ENCODE results near the gene SLC28A1. TPM values are rescaled to one million over a fixed set of nuclear protein-coding genes. Genes with fewer than 3 reads are reported as not detected.

Gene SLC28A1
- total RNA-seq, 2 experiments from 2014 or later = not detected

DNA sequence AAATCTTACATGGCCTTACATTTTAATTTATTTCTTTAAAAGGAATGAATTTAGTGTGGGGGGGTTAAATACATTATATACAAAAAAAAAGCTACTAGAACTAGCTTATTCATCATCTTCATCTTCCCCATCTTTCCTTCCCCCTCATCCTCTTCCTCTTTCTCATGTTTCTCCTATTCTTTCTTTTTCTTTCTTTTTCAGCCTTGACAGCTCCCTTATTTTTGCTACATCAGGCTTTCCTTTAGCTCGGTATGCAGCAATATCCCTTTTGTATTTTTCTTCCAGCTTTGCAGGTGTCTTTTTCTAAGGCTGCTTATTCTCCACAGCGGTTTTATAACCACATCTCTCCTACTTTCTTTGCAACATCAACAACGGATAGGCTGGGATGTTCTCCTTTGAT lies 55.9 kb downstream of the SLC28A1 start:
- Mint-ChIP-seq H3K27me3 (peaks cover 2% of the 10 kb centered on the region), H3K27ac (no peak overlapping the region), H3K4me3 (no peak overlapping the region), H3K4me1 (ENCODE audit: low read depth) (peaks cover 2% of the 10 kb centered on the region), H3K9me3 (no peaks in the 10 kb centered on the region), H3K36me3 (no peaks in the 10 kb centered on the region)
- DNase-seq = no peak
- POLR2A ChIA-PET = no interaction called here
- CTCF ChIA-PET = interaction anchor here (1.3 kb wide), 2 partner anchors 12 to 23 kb away, joined by 3 to 9 read pairs; no protein-coding TSS in a partner anchor
- intact Hi-C loops (cut with micrococcal nuclease) = no loop called here

DNA sequence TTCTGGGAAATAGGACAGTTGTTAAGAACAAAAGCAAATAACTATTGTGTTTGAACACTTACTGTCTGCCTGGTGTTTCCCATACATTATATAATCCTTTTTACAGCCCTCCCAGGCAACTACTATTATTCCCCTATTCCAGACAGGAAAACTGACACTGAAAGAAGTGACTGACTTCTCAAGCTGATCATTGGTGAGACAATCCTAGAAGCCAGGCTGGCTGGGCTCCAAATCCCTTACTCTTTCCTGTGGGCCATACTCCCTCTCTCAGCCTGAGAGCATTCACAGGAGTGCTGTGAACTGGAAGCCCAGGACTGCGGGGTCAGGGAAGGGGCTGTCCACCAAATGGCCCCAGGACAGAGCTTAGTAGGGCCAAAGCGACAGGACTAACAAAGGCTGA lies 58.0 kb downstream of the SLC28A1 start:
- intact Hi-C loops (cut with micrococcal nuclease) = no loop called here
- Mint-ChIP-seq H3K4me1 (ENCODE audit: low read depth) (no peaks in the 10 kb centered on the region), H3K4me3 (no peak overlapping the region), H3K36me3 (no peaks in the 10 kb centered on the region), H3K27me3 (no peaks in the 10 kb centered on the region), H3K9me3 (no peaks in the 10 kb centered on the region), H3K27ac (no peak overlapping the region)
- CTCF ChIA-PET = no interaction called here
- no peak for DNase-seq
- POLR2A ChIA-PET = no interaction called here

DNA sequence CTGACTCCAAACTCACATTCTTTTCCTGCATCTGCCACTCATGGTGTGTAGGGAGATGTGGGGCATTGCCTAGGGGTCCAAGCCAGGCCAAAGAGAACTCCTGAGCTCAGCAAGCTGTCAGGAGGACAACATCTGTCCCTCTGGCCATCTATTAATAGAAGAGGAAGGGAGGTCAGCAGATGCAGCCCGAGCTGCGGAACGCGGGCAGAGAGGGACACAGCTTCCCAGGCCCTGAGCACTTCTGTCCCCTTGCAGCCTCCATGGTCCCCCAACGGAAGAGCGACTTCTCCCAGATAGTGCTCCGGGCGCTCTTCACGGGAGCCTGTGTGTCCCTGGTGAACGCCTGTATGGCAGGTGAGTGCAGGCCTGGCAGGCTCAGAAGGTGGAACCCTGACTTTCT lies 59.8 kb downstream of the SLC28A1 start:
- H3K36me3 Mint-ChIP-seq = no peaks in the 10 kb centered on the region
- H3K9me3 Mint-ChIP-seq = no peaks in the 10 kb centered on the region
- H3K4me3 Mint-ChIP-seq = no peak overlapping the region
- intact Hi-C loops (cut with micrococcal nuclease) = no loop called here
- POLR2A ChIA-PET = no interaction called here
- H3K27me3 Mint-ChIP-seq = no peaks in the 10 kb centered on the region
- DNase-seq = no peak
- no peak overlapping the region for H3K27ac Mint-ChIP-seq
- CTCF ChIA-PET = interaction anchor here (1.0 to 1.2 kb wide), 2 partner anchors 16 to 100 kb away, joined by 3 read pairs; no protein-coding TSS in a partner anchor
- no peaks in the 10 kb centered on the region for H3K4me1 Mint-ChIP-seq (ENCODE audit: low read depth)

DNA sequence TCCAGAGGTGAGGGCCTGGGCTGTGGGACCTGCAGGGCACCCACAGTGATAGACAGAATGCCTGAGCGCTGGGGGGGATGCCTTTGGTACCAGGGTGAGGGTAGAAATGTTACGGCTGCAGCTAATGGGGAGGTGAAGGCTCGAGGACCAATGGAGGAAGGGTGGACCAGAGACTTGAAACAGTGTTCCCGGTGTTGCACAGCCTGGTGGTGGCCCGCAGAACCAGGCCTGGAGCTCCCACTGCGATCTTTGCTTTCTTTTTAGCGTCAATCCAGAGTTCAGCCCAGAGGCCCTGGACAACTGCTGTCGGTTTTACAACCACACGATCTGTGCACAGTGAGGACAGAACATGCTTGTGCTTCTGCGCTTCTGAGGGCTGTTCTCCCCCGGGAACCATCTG lies 60.4 kb downstream of the SLC28A1 start:
- Mint-ChIP-seq H3K36me3 (no peaks in the 10 kb centered on the region), H3K4me3 (no peak overlapping the region), H3K4me1 (ENCODE audit: low read depth) (no peaks in the 10 kb centered on the region), H3K27me3 (no peaks in the 10 kb centered on the region), H3K27ac (no peak overlapping the region), H3K9me3 (no peaks in the 10 kb centered on the region)
- no peak for DNase-seq
- ChIA-PET CTCF (interaction anchor here (1.0 kb wide), 1 partner anchor 17 kb away, joined by 3 read pairs; no protein-coding TSS in a partner anchor), POLR2A (no interaction called here)
- intact Hi-C loops (cut with micrococcal nuclease) = no loop called here

DNA sequence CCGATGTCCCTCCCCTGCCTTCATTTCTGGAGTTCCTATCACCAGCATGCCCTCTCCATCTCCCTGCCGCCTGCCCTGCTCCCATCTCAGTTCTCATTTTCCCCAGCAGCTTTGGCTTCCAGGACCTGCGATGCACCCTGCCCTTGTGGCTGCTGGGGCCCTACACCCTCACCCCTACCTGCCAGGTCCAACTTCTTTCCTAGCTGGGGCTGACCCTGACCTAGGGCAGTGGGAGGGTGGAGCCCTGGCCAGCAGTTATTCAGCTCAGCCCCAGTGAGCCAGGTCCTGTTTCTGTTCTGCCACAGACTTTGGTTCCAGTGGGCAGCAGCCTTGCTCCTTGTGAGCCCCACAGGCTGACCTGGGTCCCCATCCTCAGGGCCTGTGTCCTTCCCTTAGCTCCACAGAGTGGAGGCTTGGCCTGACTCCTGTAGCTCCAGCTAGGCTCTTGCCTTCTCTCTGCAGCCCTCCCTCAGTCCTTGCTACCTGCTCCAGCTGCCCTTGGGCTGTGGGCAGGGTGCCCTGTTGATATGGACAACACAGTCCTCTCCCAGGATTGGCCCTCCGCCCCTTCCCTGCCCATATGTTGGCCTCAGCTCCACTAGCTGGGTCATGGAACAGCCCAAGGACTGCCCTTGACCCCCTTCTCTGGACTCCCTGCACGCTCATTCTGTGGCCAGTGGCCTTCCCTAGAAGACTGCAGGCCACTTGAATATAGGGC lies 62.5 kb downstream of the SLC28A1 start:
- H3K9me3 Mint-ChIP-seq = no peaks in the 10 kb centered on the region
- H3K27ac Mint-ChIP-seq = no peak overlapping the region
- no peaks in the 10 kb centered on the region for H3K4me1 Mint-ChIP-seq (ENCODE audit: low read depth)
- ChIA-PET POLR2A (no interaction called here), CTCF (no interaction called here)
- H3K4me3 Mint-ChIP-seq = no peak overlapping the region
- no peak for DNase-seq
- H3K27me3 Mint-ChIP-seq = no peaks in the 10 kb centered on the region
- intact Hi-C loops (cut with micrococcal nuclease) = no loop called here
- H3K36me3 Mint-ChIP-seq = no peaks in the 10 kb centered on the region

DNA sequence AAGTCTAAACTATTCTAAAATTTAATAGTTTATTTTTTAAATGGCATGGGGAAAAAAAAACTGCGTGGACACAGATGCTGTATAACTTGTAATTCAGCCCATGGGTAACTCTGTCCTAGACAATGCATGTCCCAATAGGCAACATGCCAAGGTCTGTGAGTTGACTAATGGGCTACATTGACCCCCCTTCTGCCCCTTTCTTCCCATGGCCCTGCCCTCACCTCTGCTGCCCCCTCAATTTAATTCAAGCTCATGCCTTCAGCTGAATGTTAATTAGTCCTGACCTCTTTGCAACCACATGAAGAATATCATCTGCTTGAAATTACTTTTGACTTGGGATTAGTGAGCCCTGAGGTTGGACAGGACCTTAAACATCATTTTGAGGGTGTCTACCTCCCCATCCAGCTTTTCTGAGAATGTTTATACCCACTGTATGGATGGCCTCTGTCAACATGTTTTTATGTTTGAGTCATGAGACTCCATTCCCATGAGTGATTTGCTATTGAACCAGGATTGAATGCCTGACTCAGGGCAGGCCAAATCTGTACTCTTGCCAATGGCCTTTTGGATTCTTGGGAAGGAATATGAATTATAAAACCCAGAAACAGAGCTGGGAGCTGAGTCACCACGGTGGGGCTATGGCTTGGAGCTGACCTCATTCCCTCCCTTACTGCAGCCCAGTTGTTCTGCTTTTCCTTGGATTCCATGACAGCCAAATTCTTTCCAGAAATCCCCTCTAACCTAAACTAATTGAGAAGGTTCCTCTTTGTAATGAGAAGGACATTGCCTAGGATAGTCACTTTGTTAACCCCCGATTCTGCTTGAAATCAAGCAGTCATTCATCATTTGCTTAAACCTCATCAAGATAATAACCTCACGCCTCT lies 63.7 kb downstream of the SLC28A1 start:
- CTCF ChIA-PET = no interaction called here
- no peaks in the 10 kb centered on the region for H3K36me3 Mint-ChIP-seq
- H3K9me3 Mint-ChIP-seq = no peaks in the 10 kb centered on the region

DNA sequence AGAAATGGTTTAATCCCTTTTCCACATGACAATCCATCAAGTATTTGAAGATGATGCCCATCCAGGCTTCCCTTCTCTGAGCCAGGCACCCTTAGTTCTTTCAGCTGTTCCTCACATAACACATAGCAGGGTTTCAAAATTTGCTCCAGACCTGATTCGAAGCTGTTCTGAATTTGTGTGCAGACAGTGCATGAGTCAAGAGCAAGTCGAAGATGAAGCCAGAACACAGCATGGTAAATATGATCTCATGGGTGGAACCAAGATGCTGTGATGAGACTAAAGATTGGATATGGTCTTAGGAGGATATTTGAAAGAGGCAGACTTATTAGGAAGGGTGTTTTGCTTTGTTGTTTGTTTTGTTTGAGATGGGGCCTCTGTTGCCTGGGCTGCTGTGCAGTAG lies 64.6 kb downstream of the SLC28A1 start:
- DNase-seq = no peak
- Mint-ChIP-seq H3K9me3 (no peaks in the 10 kb centered on the region), H3K36me3 (no peaks in the 10 kb centered on the region), H3K27ac (no peak overlapping the region), H3K27me3 (no peaks in the 10 kb centered on the region), H3K4me3 (no peak overlapping the region), H3K4me1 (ENCODE audit: low read depth) (no peaks in the 10 kb centered on the region)
- intact Hi-C loops (cut with micrococcal nuclease) = no loop called here
- POLR2A ChIA-PET = no interaction called here
- CTCF ChIA-PET = no interaction called here

More for the DNA sequence above, 63.7 kb downstream of the SLC28A1 start:
- H3K4me3 Mint-ChIP-seq = no peak overlapping the region
- H3K27me3 Mint-ChIP-seq = no peaks in the 10 kb centered on the region
- no peaks in the 10 kb centered on the region for H3K4me1 Mint-ChIP-seq (ENCODE audit: low read depth)
- POLR2A ChIA-PET = no interaction called here
- intact Hi-C loops (cut with micrococcal nuclease) = no loop called here
- DNase-seq = no peak
- no peak overlapping the region for H3K27ac Mint-ChIP-seq

DNA sequence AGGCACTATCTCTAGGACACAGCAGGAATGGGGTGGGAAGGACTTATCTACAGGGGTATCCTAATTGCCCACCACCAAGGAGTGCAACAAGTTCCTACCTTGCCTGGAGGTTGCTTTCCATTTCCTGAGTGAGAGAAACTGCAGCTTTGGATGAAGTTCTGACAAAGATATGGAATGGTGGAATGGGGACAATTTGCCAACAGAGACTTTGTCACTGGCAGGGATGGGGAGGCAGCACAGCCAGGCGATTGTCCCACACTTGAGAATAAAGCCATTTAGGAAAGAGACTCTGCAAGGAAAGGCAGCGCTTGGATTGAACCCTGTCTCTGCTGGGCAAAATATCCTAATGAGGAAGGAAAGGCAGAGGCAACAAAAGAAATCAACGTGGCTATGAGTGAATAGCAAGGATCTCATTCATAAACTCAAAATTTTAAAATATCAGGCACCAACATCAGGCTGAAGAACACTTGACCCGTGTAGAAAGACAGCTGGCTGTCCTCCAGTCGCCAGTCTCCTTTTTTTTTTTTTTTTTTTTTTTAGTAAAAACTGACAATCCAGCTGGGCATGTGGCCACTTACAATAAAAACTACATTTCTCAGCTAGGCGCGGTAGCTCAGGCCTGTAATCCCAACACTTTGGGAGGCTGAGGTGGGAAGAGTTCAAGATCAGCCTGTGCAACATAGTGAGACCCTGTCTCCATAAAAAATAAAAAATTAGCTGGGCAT lies 65.5 kb downstream of the SLC28A1 start:
- Mint-ChIP-seq H3K36me3 (no peaks in the 10 kb centered on the region), H3K9me3 (no peaks in the 10 kb centered on the region), H3K27me3 (no peaks in the 10 kb centered on the region), H3K27ac (no peak overlapping the region), H3K4me1 (ENCODE audit: low read depth) (no peaks in the 10 kb centered on the region), H3K4me3 (no peak overlapping the region)
- ChIA-PET POLR2A (no interaction called here), CTCF (no interaction called here)
- DNase-seq = no peak
- intact Hi-C loops (cut with micrococcal nuclease) = no loop called here

DNA sequence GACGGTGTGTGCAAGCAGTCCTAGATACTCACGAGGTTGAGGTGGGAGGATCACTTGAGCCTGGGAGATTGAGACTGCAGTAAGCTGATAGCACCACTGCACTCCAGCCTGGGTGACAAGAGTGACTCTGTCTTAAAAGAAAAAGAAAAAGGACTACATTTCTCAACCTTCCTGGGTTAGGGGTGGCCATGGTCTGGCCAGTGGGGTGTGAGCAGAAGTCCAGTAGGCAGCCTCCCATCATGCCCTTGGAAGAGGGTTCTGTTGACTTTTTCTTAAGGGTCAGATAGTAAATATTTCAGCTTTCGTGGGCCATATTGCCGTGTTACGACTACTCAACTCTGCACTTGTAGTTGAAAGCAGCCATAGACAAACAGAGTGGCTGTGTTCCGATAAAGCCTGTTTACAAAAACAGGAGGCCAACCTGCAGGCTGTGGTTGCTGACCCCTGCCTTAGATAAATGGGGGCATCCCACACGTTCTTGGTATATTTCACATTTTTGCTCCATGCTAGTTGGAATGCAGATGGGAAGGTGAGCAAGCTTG lies 66.2 kb downstream of the SLC28A1 start:
- Mint-ChIP-seq H3K36me3 (no peaks in the 10 kb centered on the region), H3K27ac (no peak overlapping the region), H3K4me3 (no peak overlapping the region), H3K27me3 (no peaks in the 10 kb centered on the region), H3K9me3 (no peaks in the 10 kb centered on the region), H3K4me1 (ENCODE audit: low read depth) (no peaks in the 10 kb centered on the region)
- DNase-seq = no peak
- intact Hi-C loops (cut with micrococcal nuclease) = no loop called here
- ChIA-PET POLR2A (no interaction called here), CTCF (no interaction called here)

DNA sequence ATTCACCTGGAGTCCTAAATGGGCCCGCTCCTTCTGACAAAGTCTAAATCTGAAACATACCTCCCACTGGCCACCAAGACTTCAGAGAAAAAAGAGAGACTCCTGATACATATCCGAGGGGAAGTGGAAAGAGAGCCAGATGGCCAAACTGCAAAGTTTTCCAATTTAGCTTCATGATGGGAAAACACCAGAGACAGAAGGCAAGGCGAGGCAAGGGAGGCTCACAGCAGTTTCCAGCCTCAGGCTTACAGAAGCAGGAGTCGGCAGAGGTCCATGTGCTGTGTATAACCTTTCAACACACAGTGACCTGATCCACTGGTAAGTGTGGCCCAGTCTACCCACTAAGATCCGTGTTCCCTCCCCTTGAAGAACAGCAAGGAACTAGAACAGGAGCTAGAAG lies 67.3 kb downstream of the SLC28A1 start:
- no peak for DNase-seq
- Mint-ChIP-seq H3K4me3 (no peak overlapping the region), H3K36me3 (no peaks in the 10 kb centered on the region), H3K9me3 (no peaks in the 10 kb centered on the region), H3K27me3 (no peaks in the 10 kb centered on the region), H3K27ac (no peak overlapping the region), H3K4me1 (ENCODE audit: low read depth) (peaks cover 3% of the 10 kb centered on the region)
- intact Hi-C loops (cut with micrococcal nuclease) = no loop called here
- POLR2A ChIA-PET = no interaction called here
- CTCF ChIA-PET = no interaction called here

DNA sequence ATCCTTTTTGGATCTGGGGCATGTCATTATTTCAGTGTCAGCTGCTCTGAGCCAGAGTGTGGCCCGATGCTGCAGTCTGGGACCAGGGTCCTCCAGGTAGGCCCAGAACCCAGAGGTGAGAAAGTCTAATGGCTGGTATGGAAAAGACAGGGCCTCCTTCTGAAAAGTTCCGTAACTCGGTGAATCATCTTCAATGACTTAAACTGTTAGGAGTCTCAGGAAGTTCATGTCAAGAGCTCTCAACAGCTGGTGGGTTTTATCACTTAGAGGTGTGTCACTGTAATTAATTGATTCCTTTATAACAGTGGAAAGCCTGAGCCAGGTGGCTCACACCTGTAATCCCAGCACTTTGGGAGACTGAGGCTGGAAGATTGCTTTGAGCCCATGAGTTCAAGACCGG lies 68.7 kb downstream of the SLC28A1 start:
- no peaks in the 10 kb centered on the region for H3K36me3 Mint-ChIP-seq
- ChIA-PET CTCF (interaction anchor here (1.0 to 3.3 kb wide), 4 partner anchors 25 to 390 kb away, joined by 4 to 15 read pairs (median 7); no protein-coding TSS in a partner anchor), POLR2A (no interaction called here)
- no peak overlapping the region for H3K27ac Mint-ChIP-seq
- H3K4me1 Mint-ChIP-seq (ENCODE audit: low read depth) = peaks cover 3% of the 10 kb centered on the region
- peaks cover 1% of the 10 kb centered on the region for H3K27me3 Mint-ChIP-seq
- H3K4me3 Mint-ChIP-seq = no peak overlapping the region
- H3K9me3 Mint-ChIP-seq = no peaks in the 10 kb centered on the region
- no peak for DNase-seq
- intact Hi-C loops (cut with micrococcal nuclease) = no loop called here

DNA sequence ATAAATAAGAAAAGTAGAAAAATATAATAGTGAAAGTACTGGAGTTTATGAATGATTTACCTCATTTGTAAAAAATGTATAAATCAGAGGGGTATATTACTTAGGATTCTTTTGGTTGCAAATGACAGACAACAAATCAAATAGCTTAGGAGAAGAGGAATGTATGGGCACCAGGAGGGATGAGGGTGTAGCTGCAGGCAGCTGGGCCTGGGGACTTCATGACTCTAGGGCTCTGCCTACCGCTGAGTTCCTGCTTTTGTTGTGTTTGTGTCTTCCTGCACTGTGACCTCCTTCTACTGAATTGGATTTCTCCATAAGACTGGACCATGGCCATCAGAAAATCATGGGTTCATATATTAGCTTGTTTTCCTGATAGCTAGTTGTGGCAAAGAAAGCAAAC lies 69.3 kb downstream of the SLC28A1 start:
- Mint-ChIP-seq H3K36me3 (no peaks in the 10 kb centered on the region), H3K27me3 (peaks cover 1% of the 10 kb centered on the region), H3K4me1 (ENCODE audit: low read depth) (peaks cover 3% of the 10 kb centered on the region), H3K4me3 (no peak overlapping the region), H3K27ac (no peak overlapping the region), H3K9me3 (no peaks in the 10 kb centered on the region)
- no peak for DNase-seq
- ChIA-PET POLR2A (no interaction called here), CTCF (interaction anchor here (1.0 to 3.3 kb wide), 4 partner anchors 25 to 391 kb away, joined by 4 to 15 read pairs (median 7); no protein-coding TSS in a partner anchor)
- intact Hi-C loops (cut with micrococcal nuclease) = loop anchor here (2.0 kb wide), 1 partner anchor 91 kb away; no protein-coding TSS in a partner anchor
